ENCODE data around the gene PURA. TPM values are rescaled to one million over a fixed set of nuclear protein-coding genes. Genes with fewer than 3 reads are reported as not detected.

PURA gene
- total and polyA plus RNA-seq, 2 experiments from 2014 or later, result 7.0 to 9.0 TPM

- Histone ChIP-seq H3K4me1 (ENCODE audit: low read depth) (peaks cover 6% of the 10 kb centered on the region), H3K4me3 (no peak overlapping the region), H3K36me3 (no peaks in the 10 kb centered on the region), H3K9me3 (ENCODE audit: low read depth) (no peaks in the 10 kb centered on the region), H3K27me3 (no peaks in the 10 kb centered on the region), H3K27ac (no peak overlapping the region)
- peak in 1 of 2 donors; percentile 89 for DNase-seq (ENCODE audit: low read depth in 1 of 2, low spot score in 1 of 2)
- no peak for TF ChIP-seq CTCF (IDR thresholded peaks at IDR 0.05; ENCODE audit: low read depth, low read length)
Measured at GRCh38 chr5:140131967-140132409, 18.1 kb downstream of the PURA start.

GRCh38 chr5:140133514-140134167 is 19.7 kb downstream of the PURA start:
- H3K4me1 ChIP-seq (ENCODE audit: low read depth), result peaks cover 6% of the 10 kb centered on the region
- no peak overlapping the region for H3K4me3 ChIP-seq
- peaks cover 3% of the 10 kb centered on the region for H3K27me3 ChIP-seq
- H3K36me3 ChIP-seq, result no peaks in the 10 kb centered on the region
- no peaks in the 10 kb centered on the region for H3K9me3 ChIP-seq (ENCODE audit: low read depth)
- no peak overlapping the region for H3K27ac ChIP-seq
- TF ChIP-seq CTCF (IDR thresholded peaks at IDR 0.05; ENCODE audit: low read depth, low read length), result no peak
- DNase-seq (ENCODE audit: low read depth in 1 of 2, low spot score in 1 of 2), result no peak

- no peak overlapping the region for H3K4me3 ChIP-seq
- peaks cover 3% of the 10 kb centered on the region for H3K27me3 ChIP-seq
- no peaks in the 10 kb centered on the region for H3K36me3 ChIP-seq
- TF ChIP-seq CTCF (IDR thresholded peaks at IDR 0.05; ENCODE audit: low read depth, low read length), result no peak
- no peaks in the 10 kb centered on the region for H3K9me3 ChIP-seq (ENCODE audit: low read depth)
- peaks cover 6% of the 10 kb centered on the region for H3K4me1 ChIP-seq (ENCODE audit: low read depth)
- H3K27ac ChIP-seq, result no peak overlapping the region
- DNase-seq (ENCODE audit: low read depth in 1 of 2, low spot score in 1 of 2), result no peak
Measured at GRCh38 chr5:140134277-140134935, 20.5 kb downstream of the PURA start.

GRCh38 chr5:140135127-140135526 is 21.2 kb downstream of the PURA start:
- no peak for TF ChIP-seq CTCF (IDR thresholded peaks at IDR 0.05; ENCODE audit: low read depth, low read length)
- no peak overlapping the region for H3K4me3 ChIP-seq
- H3K36me3 ChIP-seq, result no peaks in the 10 kb centered on the region
- peaks cover 6% of the 10 kb centered on the region for H3K4me1 ChIP-seq (ENCODE audit: low read depth)
- H3K9me3 ChIP-seq (ENCODE audit: low read depth), result no peaks in the 10 kb centered on the region
- no peak for DNase-seq (ENCODE audit: low read depth in 1 of 2, low spot score in 1 of 2)
- H3K27ac ChIP-seq, result no peak overlapping the region
- H3K27me3 ChIP-seq, result peaks cover 5% of the 10 kb centered on the region

- no peak for TF ChIP-seq CTCF (IDR thresholded peaks at IDR 0.05; ENCODE audit: low read depth, low read length)
- H3K9me3 ChIP-seq (ENCODE audit: low read depth), result no peaks in the 10 kb centered on the region
- no peak overlapping the region for H3K4me3 ChIP-seq
- H3K4me1 ChIP-seq (ENCODE audit: low read depth), result peaks cover 6% of the 10 kb centered on the region
- H3K27me3 ChIP-seq, result peaks cover 14% of the 10 kb centered on the region
- no peak overlapping the region for H3K27ac ChIP-seq
- no peaks in the 10 kb centered on the region for H3K36me3 ChIP-seq
- no peak for DNase-seq (ENCODE audit: low read depth in 1 of 2, low spot score in 1 of 2)
Measured at GRCh38 chr5:140136624-140137023, 22.7 kb downstream of the PURA start.

Data from cardiac muscle cell (in vitro differentiated cells and primary cell).